OCI-LY1 (cell line): ENCODE measurements around the gene ARHGAP33.

Experiments
- H2AFZ ChIP-seq: fragments of 200-600 bp; sonication (generic), shearing (Covaris generic); 2 replicates; pipeline ENCODE4 v1.6.0; 2014; ENCODE audit warnings: antibody characterized with exemption, mild to moderate bottlenecking, low read length
- H3F3A ChIP-seq: fragments of 200-600 bp; sonication (generic), shearing (Covaris generic); 2 replicates; pipeline ENCODE4 v1.6.0; 2014; ENCODE audit warnings: mild to moderate bottlenecking, antibody characterized with exemption, low read length, moderate library complexity; ENCODE audit not compliant: insufficient read depth
- H3K27ac ChIP-seq: fragments of 200-600 bp; sonication (generic); 2 replicates; pipeline ENCODE4 v1.5.1; 2014; ENCODE audit warnings: low read length, mixed run types, mild to moderate bottlenecking, low read depth; ENCODE audit not compliant: poor library complexity, severe bottlenecking
- H3K27me3 ChIP-seq: fragments of 200-600 bp; sonication (generic); 2 replicates; pipeline ENCODE4 v1.6.0; 2014; ENCODE audit warnings: antibody characterized with exemption, mild to moderate bottlenecking, low read length, moderate library complexity; ENCODE audit not compliant: insufficient read depth
- H3K36me3 ChIP-seq: fragments of 200-600 bp; sonication (generic); 2 replicates; pipeline ENCODE4 v1.6.1; 2014; ENCODE audit warnings: mild to moderate bottlenecking, antibody characterized with exemption, low read length, moderate library complexity, mixed read lengths; ENCODE audit not compliant: insufficient read depth
- H3K4me1 ChIP-seq: fragments of 200-600 bp; sonication (generic); 2 replicates; pipeline ENCODE4 v1.5.1; 2014; ENCODE audit warnings: mild to moderate bottlenecking, low read length, moderate library complexity; ENCODE audit not compliant: insufficient read depth, severe bottlenecking
- H3K4me2 ChIP-seq: fragments of 200-600 bp; sonication (generic), shearing (Covaris generic); 2 replicates; pipeline ENCODE4 v1.6.1; 2014; ENCODE audit warnings: low read length
- H3K4me3 ChIP-seq: fragments of 200-600 bp; sonication (generic); 2 replicates; pipeline ENCODE4 v1.5.1; 2014; ENCODE audit warnings: low read length, low read depth, mild to moderate bottlenecking, mixed read lengths; ENCODE audit not compliant: poor library complexity, severe bottlenecking
- H3K79me2 ChIP-seq: fragments of 200-600 bp; shearing (Covaris generic); 2 replicates; pipeline ENCODE4 v1.6.1; 2016; ENCODE audit warnings: mixed run types, low read length, mixed read lengths; ENCODE audit not compliant: insufficient read depth
- H3K9ac ChIP-seq: fragments of 200-600 bp; sonication (generic), shearing (Covaris generic); 2 replicates; pipeline ENCODE4 v1.6.1; 2014; ENCODE audit warnings: mild to moderate bottlenecking, low read length, mixed read lengths
- H3K9me2 ChIP-seq: fragments of 200-600 bp; sonication (generic), shearing (Covaris generic); 2 replicates; pipeline ENCODE4 v1.6.1; 2014; ENCODE audit warnings: low read depth, mild to moderate bottlenecking, low read length, mixed read lengths
- H3K9me3 ChIP-seq: fragments of 200-600 bp; shearing (Covaris generic); 2 replicates; pipeline ENCODE4 v1.6.1; 2014; ENCODE audit warnings: low read length, mixed read lengths
- H4K20me1 ChIP-seq: fragments of 200-600 bp; sonication (generic), shearing (Covaris generic); 2 replicates; pipeline ENCODE4 v1.6.0; 2016; ENCODE audit warnings: mild to moderate bottlenecking, low read length; ENCODE audit not compliant: insufficient read depth
- EZH2 ChIP-seq: fragments of 200-600 bp; sonication (generic), shearing (Covaris generic); IDR thresholded peaks from 2 replicates; pipeline ENCODE4 v1.8.0; 2017; ENCODE audit warnings: borderline replicate concordance, mixed run types, mild to moderate bottlenecking, antibody characterized with exemption, low read length, moderate library complexity, mixed read lengths
- TF ChIP-seq, protein P1 (sequence below): fragments of 200-600 bp; sonication (generic), shearing (Covaris generic); IDR thresholded peaks from 2 replicates; pipeline ENCODE4 v1.5.1; 2017; ENCODE audit warnings: mild to moderate bottlenecking, antibody characterized with exemption, low read length, moderate library complexity, mixed read lengths

Gene ARHGAP33

DNA sequence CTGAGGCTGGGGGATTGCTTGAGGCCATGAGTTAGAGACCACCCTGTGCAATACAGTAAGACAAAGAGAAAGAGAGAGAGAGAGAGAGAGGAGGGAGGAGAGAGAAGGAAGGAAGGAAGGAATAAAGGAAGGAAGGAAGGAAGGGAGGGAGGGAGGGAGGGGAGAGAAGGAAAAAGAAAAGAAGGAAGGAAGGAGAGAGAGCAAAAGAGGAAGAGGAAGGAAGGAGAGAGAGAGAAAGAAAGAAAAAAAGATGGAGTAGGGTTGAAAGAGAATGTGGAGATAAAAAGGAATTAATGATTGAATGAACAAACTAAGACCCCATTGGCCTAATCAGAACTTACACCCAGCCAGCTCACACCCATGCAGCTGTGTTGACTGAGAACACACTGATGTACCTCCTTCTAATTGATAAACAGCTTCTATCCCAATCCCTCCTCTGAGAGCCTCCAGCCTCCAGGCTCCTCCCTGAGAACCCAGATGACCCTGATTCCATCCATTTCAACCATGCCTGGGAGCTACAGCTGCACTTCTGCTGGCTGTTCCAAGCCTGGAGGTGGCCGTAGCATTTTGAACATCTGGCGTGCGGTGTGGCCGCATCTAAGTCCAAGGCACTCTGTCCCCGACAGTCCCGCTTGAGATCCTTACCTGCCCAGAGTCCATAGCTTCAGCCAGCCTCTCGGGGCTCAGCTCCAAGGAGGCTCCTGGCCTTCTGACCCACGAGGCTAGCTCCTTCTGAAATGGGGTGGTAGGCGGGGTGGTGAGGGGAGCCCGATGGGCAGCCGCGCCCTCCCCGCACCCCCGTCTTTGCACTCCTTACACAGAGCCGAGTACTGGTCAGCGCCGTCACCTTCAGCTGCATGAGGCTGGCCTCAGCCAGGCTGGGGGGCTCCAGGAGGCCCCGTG, 36.2 kb downstream of the ARHGAP33 start:
- no peaks in the 10 kb centered on the region for H3F3A ChIP-seq

DNA sequence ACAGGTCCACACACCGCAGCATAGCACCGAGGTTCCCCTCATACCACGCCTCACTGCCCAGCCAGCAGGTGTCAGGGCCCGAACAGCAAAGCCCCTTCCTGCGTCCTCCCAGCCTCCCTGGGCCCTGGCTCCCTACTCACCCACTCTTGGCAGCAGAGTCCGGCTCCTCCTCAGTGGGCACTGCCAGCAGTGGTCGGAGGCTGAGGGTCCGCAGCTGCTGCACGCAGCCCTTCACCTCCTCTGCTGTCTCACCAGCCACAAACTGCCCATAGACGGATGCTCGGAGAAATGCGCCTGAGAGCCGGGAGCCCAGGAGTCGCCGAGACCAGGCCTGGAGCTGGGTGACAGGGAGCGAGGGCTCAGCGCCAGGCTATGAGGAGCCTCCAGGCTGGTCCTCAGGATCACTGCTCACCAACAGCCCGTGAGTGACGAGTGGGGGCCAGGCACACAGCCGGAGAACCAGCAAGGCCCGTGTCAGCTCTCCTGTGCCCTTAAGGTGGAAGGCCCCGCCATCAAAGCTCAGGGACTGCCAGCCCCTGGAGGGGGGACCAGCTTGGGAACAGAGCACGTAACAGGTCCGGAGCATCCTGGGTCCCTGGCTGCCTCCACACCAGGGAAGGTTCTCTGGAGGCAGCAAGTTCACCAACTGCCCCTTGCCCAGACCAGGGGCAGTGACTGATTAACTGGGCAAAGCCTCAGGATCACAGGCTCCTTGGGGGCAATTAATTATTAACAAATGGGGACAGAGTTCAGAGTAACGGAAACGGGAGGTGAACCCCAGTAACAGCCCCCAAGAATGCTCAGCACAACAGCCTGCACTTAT, 37.1 kb downstream of the ARHGAP33 start, which contains the start of gene PRODH2:
TSS of gene PRODH2 (minus strand) at position 626 of the 823 bp plus-strand sequence. CDS start at position 586, 40 bp downstream.
- H3K79me2 ChIP-seq = no peaks in the 10 kb centered on the region
- H3K9me3 ChIP-seq = no peaks in the 10 kb centered on the region
- TF ChIP-seq EZH2 = no peak
- TF ChIP-seq, protein P1, sequence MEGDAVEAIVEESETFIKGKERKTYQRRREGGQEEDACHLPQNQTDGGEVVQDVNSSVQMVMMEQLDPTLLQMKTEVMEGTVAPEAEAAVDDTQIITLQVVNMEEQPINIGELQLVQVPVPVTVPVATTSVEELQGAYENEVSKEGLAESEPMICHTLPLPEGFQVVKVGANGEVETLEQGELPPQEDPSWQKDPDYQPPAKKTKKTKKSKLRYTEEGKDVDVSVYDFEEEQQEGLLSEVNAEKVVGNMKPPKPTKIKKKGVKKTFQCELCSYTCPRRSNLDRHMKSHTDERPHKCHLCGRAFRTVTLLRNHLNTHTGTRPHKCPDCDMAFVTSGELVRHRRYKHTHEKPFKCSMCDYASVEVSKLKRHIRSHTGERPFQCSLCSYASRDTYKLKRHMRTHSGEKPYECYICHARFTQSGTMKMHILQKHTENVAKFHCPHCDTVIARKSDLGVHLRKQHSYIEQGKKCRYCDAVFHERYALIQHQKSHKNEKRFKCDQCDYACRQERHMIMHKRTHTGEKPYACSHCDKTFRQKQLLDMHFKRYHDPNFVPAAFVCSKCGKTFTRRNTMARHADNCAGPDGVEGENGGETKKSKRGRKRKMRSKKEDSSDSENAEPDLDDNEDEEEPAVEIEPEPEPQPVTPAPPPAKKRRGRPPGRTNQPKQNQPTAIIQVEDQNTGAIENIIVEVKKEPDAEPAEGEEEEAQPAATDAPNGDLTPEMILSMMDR = no peak
- H3K4me2 ChIP-seq = no peak within 1 kb of the TSS
- H3K27me3 ChIP-seq = no peaks in the 10 kb centered on the region; the same call in 1 of the 2 replicates
- no peak within 1 kb of the TSS for H3K27ac ChIP-seq
- H3K4me1 ChIP-seq = no peaks in the 10 kb centered on the region
- no peaks in the 10 kb centered on the region for H4K20me1 ChIP-seq
- H3F3A ChIP-seq = no peaks in the 10 kb centered on the region
- H3K36me3 ChIP-seq = no peaks in the 10 kb centered on the region
- H3K9ac ChIP-seq = no peak within 1 kb of the TSS
- H3K4me3 ChIP-seq = no peak within 1 kb of the TSS
- no peak within 1 kb of the TSS for H2AFZ ChIP-seq
- no peaks in the 10 kb centered on the region for H3K9me2 ChIP-seq

More for the DNA sequence above, 36.2 kb downstream of the ARHGAP33 start:
- Histone ChIP-seq H3K36me3 (no peaks in the 10 kb centered on the region), H3K4me1 (no peaks in the 10 kb centered on the region), H3K27me3 (no peaks in the 10 kb centered on the region; the same call in 1 of the 2 replicates), H3K4me2 (no peak overlapping the region), H3K9me2 (no peaks in the 10 kb centered on the region), H3K79me2 (no peaks in the 10 kb centered on the region), H3K9me3 (no peaks in the 10 kb centered on the region), H2AFZ (no peak overlapping the region), H3K9ac (no peak overlapping the region), H4K20me1 (no peaks in the 10 kb centered on the region), H3K4me3 (no peak overlapping the region), H3K27ac (no peak overlapping the region)
- TF ChIP-seq, protein P1 = no peak
- TF ChIP-seq EZH2 = no peak

DNA sequence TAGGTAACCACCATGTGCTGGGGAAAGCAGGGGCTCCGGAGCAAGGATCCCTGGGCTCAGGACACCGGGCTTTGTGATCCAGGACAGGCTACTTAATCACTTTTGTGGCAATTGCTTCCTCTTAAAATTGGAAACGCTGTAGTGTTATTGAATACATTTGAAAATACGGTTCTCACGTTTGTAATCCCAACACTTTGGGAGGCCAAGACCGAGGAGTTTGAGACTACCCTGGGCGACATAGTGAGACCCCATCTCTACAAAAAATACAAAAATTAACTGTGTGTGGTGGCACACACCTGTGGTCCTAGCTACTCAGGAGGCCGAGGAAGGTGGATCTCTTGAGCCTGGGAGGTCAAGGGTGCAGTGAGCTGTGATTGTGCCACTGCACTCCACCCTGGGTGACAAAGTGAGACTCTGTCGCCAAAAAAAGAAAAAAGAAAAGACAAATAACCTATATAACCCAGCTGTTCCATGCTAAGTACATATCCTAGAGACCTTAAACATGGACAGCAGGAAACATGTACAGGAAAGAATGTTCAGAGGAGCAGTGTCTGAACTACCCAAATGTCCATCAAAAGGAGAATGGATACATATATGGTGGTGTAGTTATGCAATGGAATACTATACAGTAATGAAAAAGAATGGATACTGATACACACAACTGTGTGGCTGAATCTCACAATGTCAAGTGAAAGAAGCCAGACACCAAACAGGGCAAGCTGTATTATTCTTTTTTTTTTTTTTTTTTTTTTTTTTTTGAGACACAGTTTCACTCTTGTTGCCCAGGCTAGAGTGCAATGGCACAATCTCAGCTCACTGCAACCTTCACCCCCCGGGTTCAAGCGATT, 37.9 kb downstream of the ARHGAP33 start:
- Histone ChIP-seq H3K9me2 (no peaks in the 10 kb centered on the region), H3K4me3 (no peak overlapping the region), H3K4me2 (no peak overlapping the region), H3K36me3 (no peaks in the 10 kb centered on the region), H3K27me3 (no peaks in the 10 kb centered on the region; the same call in 1 of the 2 replicates), H3K27ac (no peak overlapping the region), H3F3A (no peaks in the 10 kb centered on the region), H2AFZ (no peak overlapping the region), H3K9me3 (no peaks in the 10 kb centered on the region), H3K79me2 (no peaks in the 10 kb centered on the region), H3K9ac (no peak overlapping the region), H4K20me1 (no peaks in the 10 kb centered on the region), H3K4me1 (no peaks in the 10 kb centered on the region)
- TF ChIP-seq, protein P1 = no peak
- no peak for TF ChIP-seq EZH2
